HG02943 (cell line): ENCODE measurements around the gene ERI3.

Source experiments
- ATAC-seq: cut with Tn5 transposase; IDR thresholded peaks from one replicate; pipeline ENCODE4 v1.9.1; 2021; ENCODE audit warnings: mild to moderate bottlenecking, low read depth, moderate library complexity; ENCODE audit not compliant: unreplicated experiment

The ERI3 gene

GRCh38 chr1:44354840-44355581 is at the start of gene ERI3:
ERI3 (minus strand) TSS chr1:44355257; CDS start chr1:44355026, 231 bp downstream.
- peak; percentile 91 for ATAC-seq

- no peak for ATAC-seq
Measured at GRCh38 chr1:44401256-44402228, 46.5 kb upstream of the ERI3 start.

GRCh38 chr1:44390277-44390676 is 35.2 kb upstream of the ERI3 start:
- no peak for ATAC-seq

- ATAC-seq = no peak
Measured at GRCh38 chr1:44389437-44389836, 34.4 kb upstream of the ERI3 start.

- no peak for ATAC-seq
Measured at GRCh38 chr1:44388551-44388950, 33.5 kb upstream of the ERI3 start.

GRCh38 chr1:44380666-44381177 is 25.7 kb upstream of the ERI3 start:
- ATAC-seq = no peak

- no peak for ATAC-seq
Measured at GRCh38 chr1:44377925-44378784, 23.1 kb upstream of the ERI3 start.

- ATAC-seq = no peak
Measured at GRCh38 chr1:44375547-44375946, 20.5 kb upstream of the ERI3 start.

- ATAC-seq = no peak
Measured at GRCh38 chr1:44371206-44371605, 16.1 kb upstream of the ERI3 start.

GRCh38 chr1:44368471-44369151 is 13.6 kb upstream of the ERI3 start:
- no peak for ATAC-seq

GRCh38 chr1:44367944-44368343 is 12.9 kb upstream of the ERI3 start:
- ATAC-seq = no peak

- no peak for ATAC-seq
Measured at GRCh38 chr1:44366371-44366975, 11.4 kb upstream of the ERI3 start.

- no peak for ATAC-seq
Measured at GRCh38 chr1:44361478-44361877, 6.4 kb upstream of the ERI3 start.

- no peak for ATAC-seq
Measured at GRCh38 chr1:44359234-44359935, 4.3 kb upstream of the ERI3 start.

GRCh38 chr1:44357710-44358109 is 2.7 kb upstream of the ERI3 start:
- ATAC-seq = no peak

- ATAC-seq = no peak
Measured at GRCh38 chr1:44355582-44356305, 687 bp upstream of the ERI3 start.

- no peak for ATAC-seq
Measured at GRCh38 chr1:44354268-44354839, 703 bp downstream of the ERI3 start.

- no peak for ATAC-seq
Measured at GRCh38 chr1:44353604-44354003, 1.5 kb downstream of the ERI3 start.
